ENCODE measurements around the gene UBE2E2. TPM values are rescaled to one million over a fixed set of nuclear protein-coding genes. Genes with fewer than 3 reads are reported as not detected.

Gene UBE2E2
- polyA plus RNA-seq, 1 donor from 2014 or later: 19.8 TPM

GRCh38 chr3:23209747-23210487, 6.8 kb downstream of the UBE2E2 start (continued):
- no peak for TF ChIP-seq TAF1 (IDR thresholded peaks at IDR 0.05; ENCODE audit: low read depth)

DNA sequence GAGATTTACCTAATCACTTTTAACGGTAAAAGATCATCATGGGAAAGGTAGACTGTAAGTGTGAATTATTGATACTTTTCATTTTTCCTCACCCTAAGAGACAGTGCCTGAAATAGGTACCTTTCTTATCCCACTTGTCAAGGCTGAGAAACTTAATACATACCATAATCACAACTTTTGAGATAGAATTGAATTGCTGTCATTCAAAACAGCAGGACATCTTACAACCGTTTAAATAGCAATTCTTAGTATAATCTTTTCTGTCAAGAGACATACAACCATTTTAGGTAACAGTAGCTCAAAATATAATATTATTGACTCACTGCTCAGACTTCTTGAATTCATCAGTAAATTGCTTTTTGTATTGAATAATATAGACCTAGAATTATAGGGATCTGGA, 10.7 kb downstream of the UBE2E2 start:
- no peaks in the 10 kb centered on the region for H3K9me2 ChIP-seq (ENCODE audit: insufficient read depth, low read length)
- H3K9me3 ChIP-seq (ENCODE audit: low read length): no peaks in the 10 kb centered on the region
- TF ChIP-seq POLR2AphosphoS5 (IDR thresholded peaks at IDR 0.05) (peak; percentile 97), EP300 (conservative IDR thresholded peaks at IDR 0.05; ENCODE audit: poor library complexity, severe bottlenecking) (peak; percentile 97), RAD21 (conservative IDR thresholded peaks at IDR 0.05) (no peak), REST (IDR thresholded peaks at IDR 0.05; ENCODE audit: borderline replicate concordance) (peak; percentile 62)
- H3K27ac ChIP-seq (ENCODE audit: low read length): peak overlapping the region; percentile 49
- no peak overlapping the region for H3K4me2 ChIP-seq (ENCODE audit: low read length)
- no peaks in the 10 kb centered on the region for H3K36me3 ChIP-seq (ENCODE audit: insufficient read depth, low read length)
- H2AFZ ChIP-seq (ENCODE audit: low read depth, low read length): no peak overlapping the region
- peaks cover 3% of the 10 kb centered on the region for H3F3A ChIP-seq (ENCODE audit: insufficient read depth, low read length, poor library complexity, severe bottlenecking)
- no peak overlapping the region for H3K9ac ChIP-seq (ENCODE audit: low read length)
- no peak overlapping the region for H3K4me3 ChIP-seq (ENCODE audit: low read length)
- H3K27me3 ChIP-seq (ENCODE audit: insufficient read depth, low read depth, low read length): no peaks in the 10 kb centered on the region
- H4K20me1 ChIP-seq (ENCODE audit: insufficient read depth): no peaks in the 10 kb centered on the region
- no peaks in the 10 kb centered on the region for H3K79me2 ChIP-seq (replicated peaks; ENCODE audit: insufficient read depth, low read length)

- TF ChIP-seq POLR2AphosphoS5 (IDR thresholded peaks at IDR 0.05) (no peak), REST (IDR thresholded peaks at IDR 0.05; ENCODE audit: borderline replicate concordance) (no peak)
- Histone ChIP-seq H3K36me3 (ENCODE audit: insufficient read depth, low read length) (no peaks in the 10 kb centered on the region), H3K4me2 (ENCODE audit: low read length) (no peak overlapping the region), H2AFZ (ENCODE audit: low read depth, low read length) (no peak overlapping the region), H3K79me2 (replicated peaks; ENCODE audit: insufficient read depth, low read length) (no peaks in the 10 kb centered on the region), H3K9ac (ENCODE audit: low read length) (no peak overlapping the region), H3K27me3 (ENCODE audit: insufficient read depth, low read depth, low read length) (peaks cover 4% of the 10 kb centered on the region), H3F3A (ENCODE audit: insufficient read depth, low read length, poor library complexity, severe bottlenecking) (peaks cover 3% of the 10 kb centered on the region), H3K4me3 (ENCODE audit: low read length) (no peak overlapping the region), H3K9me2 (ENCODE audit: insufficient read depth, low read length) (no peaks in the 10 kb centered on the region), H4K20me1 (ENCODE audit: insufficient read depth) (no peaks in the 10 kb centered on the region), H3K9me3 (ENCODE audit: low read length) (no peaks in the 10 kb centered on the region), H3K27ac (ENCODE audit: low read length) (no peak overlapping the region)
Observed at GRCh38 chr3:23217872-23218554, 14.9 kb downstream of the UBE2E2 start.
